Coronary artery (tissue), 2 donors: ENCODE measurements around the gene RYR3.

ENCODE experiments used
- DNase-seq: peaks from one replicate; pipeline ENCODE4 v3.0.0-alpha.2; 2017; ENCODE audit warnings: low spot score
- H3K27ac ChIP-seq, 2 donors: fragments of 200-600 bp; sonication (generic); one replicate each; pipeline ENCODE4 v1.5.1; 2016 to 2019
- H3K4me3 ChIP-seq: fragments of 200-600 bp; sonication (generic); 2 replicates; pipeline ENCODE4 v1.5.1; 2016; ENCODE audit warnings: mild to moderate bottlenecking, moderate library complexity
- CTCF ChIP-seq: fragments of 200-600 bp; sonication (generic); IDR thresholded peaks from one replicate; pipeline ENCODE4 v1.5.1; 2019; ENCODE audit warnings: antibody characterized with exemption

The RYR3 gene

GRCh38 chr15:33600212-33600611 lies 289.4 kb downstream of the RYR3 start:
- no peak for TF ChIP-seq CTCF

GRCh38 chr15:33601461-33601860 lies 290.7 kb downstream of the RYR3 start:
- DNase-seq: no peak
- Histone ChIP-seq H3K4me3 (no peak overlapping the region), H3K27ac (no peak overlapping the region)
- no peak for TF ChIP-seq CTCF

More at GRCh38 chr15:33600212-33600611, 289.4 kb downstream of the RYR3 start:
- Histone ChIP-seq H3K4me3 (no peak overlapping the region), H3K27ac (no peak overlapping the region)
- no peak for DNase-seq

GRCh38 chr15:33608714-33609113 lies 297.9 kb downstream of the RYR3 start:
- no peak for TF ChIP-seq CTCF
- no peak overlapping the region for H3K27ac ChIP-seq
- DNase-seq: no peak
- no peak overlapping the region for H3K4me3 ChIP-seq

GRCh38 chr15:33612721-33613304 lies 302.0 kb downstream of the RYR3 start:
- no peak overlapping the region for H3K27ac ChIP-seq
- no peak for DNase-seq
- no peak for TF ChIP-seq CTCF
- no peak overlapping the region for H3K4me3 ChIP-seq

GRCh38 chr15:33616475-33616874 lies 305.7 kb downstream of the RYR3 start:
- TF ChIP-seq CTCF: no peak
- no peak overlapping the region for H3K27ac ChIP-seq
- no peak for DNase-seq
- no peak overlapping the region for H3K4me3 ChIP-seq

- H3K4me3 ChIP-seq: no peak overlapping the region
- no peak for TF ChIP-seq CTCF
- no peak for DNase-seq
- H3K27ac ChIP-seq: no peak overlapping the region
These were observed 307.6 kb downstream of the RYR3 start for GRCh38 chr15:33618350-33618749.

- no peak overlapping the region for H3K4me3 ChIP-seq
- H3K27ac ChIP-seq: no peak overlapping the region
- TF ChIP-seq CTCF: no peak
- no peak for DNase-seq
These were observed 310.4 kb downstream of the RYR3 start for GRCh38 chr15:33621141-33621540.
